Stimulated activated CD4-positive, alpha-beta T cell treated with anti-CD3 and anti-CD28 coated beads, Interleukin-2, amount 100 ng/mL, for 24 hours (primary cell): ENCODE data around the gene LARGE1.

Experiments used
- DNase-seq, 2 donors: peaks; one replicate each; pipeline ENCODE4 v3.0.0-alpha.2; 2020

The LARGE1 gene

GRCh38 chr22:33544707-33545106 is 375.6 kb downstream of the LARGE1 start:
- DNase-seq: no peak

- DNase-seq: no peak
These were observed 377.6 kb downstream of the LARGE1 start for GRCh38 chr22:33542722-33543121.

- no peak for DNase-seq
These were observed 378.1 kb downstream of the LARGE1 start for GRCh38 chr22:33542153-33542552.

- DNase-seq: no peak
These were observed 380.1 kb downstream of the LARGE1 start for GRCh38 chr22:33539902-33540751.

- DNase-seq: no peak
These were observed 380.9 kb downstream of the LARGE1 start for GRCh38 chr22:33539202-33539901.

- DNase-seq: no peak
These were observed 381.9 kb downstream of the LARGE1 start for GRCh38 chr22:33538277-33538885.

GRCh38 chr22:33537059-33537458 is 383.2 kb downstream of the LARGE1 start:
- no peak for DNase-seq

GRCh38 chr22:33535937-33536875 is 384.1 kb downstream of the LARGE1 start:
- no peak for DNase-seq

GRCh38 chr22:33529424-33530113 is 390.7 kb downstream of the LARGE1 start:
- no peak for DNase-seq

- DNase-seq: no peak
These were observed 392.1 kb downstream of the LARGE1 start for GRCh38 chr22:33528183-33528582.

GRCh38 chr22:33526434-33527107 is 393.7 kb downstream of the LARGE1 start:
- no peak for DNase-seq

- DNase-seq: no peak
These were observed 395.6 kb downstream of the LARGE1 start for GRCh38 chr22:33524511-33525260.

GRCh38 chr22:33521879-33522665 is 398.2 kb downstream of the LARGE1 start:
- DNase-seq: no peak

GRCh38 chr22:33520904-33521780 is 399.1 kb downstream of the LARGE1 start:
- DNase-seq: no peak

GRCh38 chr22:33519974-33520903 is 400.0 kb downstream of the LARGE1 start:
- DNase-seq: no peak

- no peak for DNase-seq
These were observed 401.0 kb downstream of the LARGE1 start for GRCh38 chr22:33519071-33519973.
